Neural progenitor cell (in vitro differentiated cells): ENCODE measurements around the gene CHRM3. TPM values are rescaled to one million over a fixed set of nuclear protein-coding genes. Genes with fewer than 3 reads are reported as not detected.

Source experiments
- DNase-seq: peaks from one replicate; pipeline ENCODE4 v3.0.0-alpha.2; 2016; ENCODE audit warnings: low spot score
- H2AFZ ChIP-seq: fragments of 200-600 bp; sonication (generic); replicated peaks from 2 replicates; pipeline ENCODE4 v1.6.1; 2016; ENCODE audit warnings: antibody characterized with exemption
- H3F3A ChIP-seq: fragments of 200-600 bp; sonication (generic); 2 replicates; pipeline ENCODE4 v1.6.1; 2016; ENCODE audit warnings: antibody characterized with exemption, low read depth
- H3K27ac ChIP-seq: fragments of 200-600 bp; sonication (generic); 2 replicates; pipeline ENCODE4 v1.5.1; 2016; ENCODE audit warnings: mild to moderate bottlenecking
- H3K27me3 ChIP-seq: fragments of 200-600 bp; sonication (generic); 2 replicates; pipeline ENCODE4 v1.6.1; 2016; ENCODE audit warnings: mild to moderate bottlenecking, moderate library complexity
- H3K36me3 ChIP-seq: fragments of 200-600 bp; sonication (generic); 2 replicates; pipeline ENCODE4 v1.5.1; 2016
- H3K4me1 ChIP-seq: fragments of 200-600 bp; sonication (generic); 2 replicates; pipeline ENCODE4 v1.6.1; 2016; ENCODE audit warnings: mixed run types
- H3K4me2 ChIP-seq: fragments of 200-600 bp; sonication (generic); 2 replicates; pipeline ENCODE4 v1.6.1; 2016
- H3K4me3 ChIP-seq: fragments of 200-600 bp; sonication (generic); 2 replicates; pipeline ENCODE4 v1.5.1; 2016
- H3K79me2 ChIP-seq: fragments of 200-600 bp; sonication (generic); 2 replicates; pipeline ENCODE4 v1.6.1; 2016; ENCODE audit warnings: low read depth
- H3K9ac ChIP-seq: fragments of 200-600 bp; sonication (generic); 2 replicates; pipeline ENCODE4 v1.6.1; 2016
- H3K9me3 ChIP-seq: fragments of 200-600 bp; sonication (generic); 2 replicates; pipeline ENCODE4 v1.5.1; 2016; ENCODE audit warnings: low read depth
- H4K20me1 ChIP-seq: fragments of 200-600 bp; sonication (generic); 2 replicates; pipeline ENCODE4 v1.6.1; 2016; ENCODE audit warnings: low read depth
- H3K27ac Mint-ChIP-seq: 3 replicates; pipeline ENCODE4 v1.8.0; 2021; ENCODE audit warnings: mixed read lengths
- H3K27me3 Mint-ChIP-seq: 2 replicates; pipeline ENCODE4 v1.8.0; 2022; ENCODE audit warnings: low read depth, mild to moderate bottlenecking, inconsistent platforms, moderate library complexity, mixed read lengths; ENCODE audit not compliant: insufficient read depth
- H3K36me3 Mint-ChIP-seq: 3 replicates; pipeline ENCODE4 v1.8.0; 2021; ENCODE audit warnings: mixed read lengths
- H3K4me1 Mint-ChIP-seq: 3 replicates; pipeline ENCODE4 v1.8.0; 2021; ENCODE audit warnings: mixed read lengths
- H3K4me3 Mint-ChIP-seq: 3 replicates; pipeline ENCODE4 v1.8.0; 2021; ENCODE audit warnings: mild to moderate bottlenecking, moderate library complexity, mixed read lengths
- H3K9me3 Mint-ChIP-seq: 3 replicates; pipeline ENCODE4 v1.8.0; 2020; ENCODE audit warnings: mixed read lengths
- CTCF ChIP-seq: fragments of 200-600 bp; sonication (generic); IDR thresholded peaks from 2 replicates; pipeline ENCODE4 v1.5.1; 2017; ENCODE audit warnings: antibody characterized with exemption, mild to moderate bottlenecking
- EZH2 ChIP-seq: fragments of 200-600 bp; sonication (generic); IDR thresholded peaks from 2 replicates; pipeline ENCODE4 v1.6.1; 2017; ENCODE audit warnings: antibody characterized with exemption, mild to moderate bottlenecking, moderate library complexity
- EZH2phosphoT487 ChIP-seq: fragments of 200-600 bp; sonication (generic); IDR thresholded peaks from 2 replicates; pipeline ENCODE4 v1.6.1; 2017; ENCODE audit warnings: antibody characterized with exemption
- total RNA-seq: library from RNA; depleted of rRNA; stranded (reverse); fragments of >200 nt; gene quantifications from 2 replicates; pipeline ENCODE4 v1.2.3, GENCODE V29; 2015; ENCODE audit warnings: low replicate concordance

Gene CHRM3
- total RNA-seq, 1 donor from 2014 or later = 4.5 TPM

- Mint-ChIP-seq H3K4me1 (no peaks in the 10 kb centered on the region), H3K36me3 (no peaks in the 10 kb centered on the region), H3K9me3 (no peaks in the 10 kb centered on the region), H3K27ac (no peak overlapping the region), H3K27me3 (no peaks in the 10 kb centered on the region), H3K4me3 (no peak overlapping the region)
- no peaks in the 10 kb centered on the region for H3F3A ChIP-seq
- H3K4me1 ChIP-seq = no peaks in the 10 kb centered on the region
- DNase-seq = no peak
- TF ChIP-seq CTCF = no peak
- TF ChIP-seq EZH2phosphoT487 = no peak
- no peak for TF ChIP-seq EZH2
- H3K9me3 ChIP-seq = no peaks in the 10 kb centered on the region
- no peak overlapping the region for H2AFZ ChIP-seq
- H3K4me3 ChIP-seq = no peak overlapping the region
- no peaks in the 10 kb centered on the region for H3K36me3 ChIP-seq
- no peaks in the 10 kb centered on the region for H4K20me1 ChIP-seq
- H3K4me2 ChIP-seq = no peak overlapping the region
- no peak overlapping the region for H3K9ac ChIP-seq
- H3K79me2 ChIP-seq = no peaks in the 10 kb centered on the region
- no peak overlapping the region for H3K27ac ChIP-seq
- H3K27me3 ChIP-seq = no peaks in the 10 kb centered on the region
These were observed 32.1 kb upstream of the CHRM3 start for GRCh38 chr1:239354231-239354630.

DNA sequence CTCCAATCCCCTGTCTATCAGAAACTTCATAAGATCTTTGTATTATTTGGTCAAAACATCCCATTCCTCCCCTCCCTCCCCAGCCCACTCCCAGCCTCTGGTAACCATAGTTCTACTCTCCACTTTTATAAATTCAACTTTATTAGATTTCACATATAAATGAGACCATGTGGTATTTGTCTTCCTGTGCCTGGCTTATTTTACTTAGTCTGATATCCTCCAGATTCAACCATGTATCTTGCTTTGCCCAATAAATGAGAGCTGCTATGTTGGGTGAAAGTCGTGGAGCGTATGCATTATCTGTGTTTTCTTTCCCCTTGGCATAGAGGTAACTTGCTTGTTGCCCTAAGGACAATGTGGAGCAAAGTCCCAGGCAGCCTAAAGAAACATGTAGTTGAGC is 28.5 kb upstream of the CHRM3 start:
- TF ChIP-seq CTCF (no peak), EZH2phosphoT487 (no peak), EZH2 (no peak)
- Mint-ChIP-seq H3K4me1 (no peaks in the 10 kb centered on the region), H3K9me3 (no peaks in the 10 kb centered on the region), H3K36me3 (no peaks in the 10 kb centered on the region), H3K27ac (no peak overlapping the region), H3K27me3 (no peaks in the 10 kb centered on the region), H3K4me3 (no peak overlapping the region)
- H3K27me3 ChIP-seq = no peaks in the 10 kb centered on the region
- H3K9ac ChIP-seq = no peak overlapping the region
- no peaks in the 10 kb centered on the region for H3K36me3 ChIP-seq
- no peak overlapping the region for H3K27ac ChIP-seq
- no peaks in the 10 kb centered on the region for H3K79me2 ChIP-seq
- H3K9me3 ChIP-seq = no peaks in the 10 kb centered on the region
- no peaks in the 10 kb centered on the region for H3K4me1 ChIP-seq
- H3F3A ChIP-seq = no peaks in the 10 kb centered on the region
- no peaks in the 10 kb centered on the region for H4K20me1 ChIP-seq
- H3K4me3 ChIP-seq = no peak overlapping the region
- DNase-seq = no peak
- no peak overlapping the region for H2AFZ ChIP-seq
- H3K4me2 ChIP-seq = no peak overlapping the region

- Histone ChIP-seq H3K4me3 (no peak overlapping the region), H3K36me3 (no peaks in the 10 kb centered on the region), H3K27ac (no peak overlapping the region), H3K27me3 (no peaks in the 10 kb centered on the region), H4K20me1 (no peaks in the 10 kb centered on the region), H3K4me1 (no peaks in the 10 kb centered on the region), H3K79me2 (no peaks in the 10 kb centered on the region), H3K4me2 (no peak overlapping the region), H3K9me3 (no peaks in the 10 kb centered on the region), H2AFZ (no peak overlapping the region), H3K9ac (no peak overlapping the region), H3F3A (no peaks in the 10 kb centered on the region)
- no peaks in the 10 kb centered on the region for H3K9me3 Mint-ChIP-seq
- H3K36me3 Mint-ChIP-seq = no peaks in the 10 kb centered on the region
- DNase-seq = no peak
- H3K4me1 Mint-ChIP-seq = no peaks in the 10 kb centered on the region
- H3K27ac Mint-ChIP-seq = no peak overlapping the region
- H3K27me3 Mint-ChIP-seq = no peaks in the 10 kb centered on the region
- no peak overlapping the region for H3K4me3 Mint-ChIP-seq
- no peak for TF ChIP-seq EZH2
- TF ChIP-seq CTCF = no peak
- TF ChIP-seq EZH2phosphoT487 = no peak
These were observed 25.0 kb upstream of the CHRM3 start for GRCh38 chr1:239361403-239361802.

DNA sequence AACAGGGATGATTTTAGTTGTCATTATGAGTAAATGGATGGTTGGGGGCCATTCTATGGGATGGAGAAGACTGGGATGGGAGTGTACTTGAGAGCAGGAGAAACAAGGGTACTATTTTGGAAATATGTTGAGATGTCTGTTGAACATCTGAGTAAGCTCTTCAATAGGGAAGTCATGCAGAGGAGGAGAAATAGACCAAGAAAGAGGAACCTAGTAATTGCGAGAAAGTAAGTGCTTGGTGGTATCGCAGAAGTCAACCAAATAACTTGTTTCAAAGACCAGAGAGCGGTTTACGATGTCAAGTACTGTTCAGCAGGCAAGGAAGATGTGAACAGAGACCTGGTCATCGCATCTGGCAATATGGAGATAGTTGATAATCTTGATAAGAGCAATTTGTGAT is 22.4 kb upstream of the CHRM3 start:
- no peaks in the 10 kb centered on the region for H3F3A ChIP-seq
- no peak overlapping the region for H2AFZ ChIP-seq
- H3K9ac ChIP-seq = no peak overlapping the region
- H3K27ac Mint-ChIP-seq = no peak overlapping the region
- TF ChIP-seq EZH2phosphoT487 = no peak
- no peak for TF ChIP-seq CTCF
- no peak for TF ChIP-seq EZH2
- H4K20me1 ChIP-seq = no peaks in the 10 kb centered on the region
- no peaks in the 10 kb centered on the region for H3K9me3 ChIP-seq
- H3K27me3 ChIP-seq = no peaks in the 10 kb centered on the region
- no peaks in the 10 kb centered on the region for H3K4me1 ChIP-seq
- no peak overlapping the region for H3K4me2 ChIP-seq
- H3K27ac ChIP-seq = no peak overlapping the region
- H3K4me1 Mint-ChIP-seq = no peaks in the 10 kb centered on the region
- H3K4me3 ChIP-seq = no peak overlapping the region
- no peaks in the 10 kb centered on the region for H3K27me3 Mint-ChIP-seq
- no peaks in the 10 kb centered on the region for H3K36me3 ChIP-seq
- DNase-seq = no peak
- H3K36me3 Mint-ChIP-seq = no peaks in the 10 kb centered on the region
- no peak overlapping the region for H3K4me3 Mint-ChIP-seq
- no peaks in the 10 kb centered on the region for H3K79me2 ChIP-seq
- no peaks in the 10 kb centered on the region for H3K9me3 Mint-ChIP-seq
